Renal cortical epithelial cell (primary cell): ENCODE data around the gene CTXN1. TPM values are rescaled to one million over a fixed set of nuclear protein-coding genes. Genes with fewer than 3 reads are reported as not detected.

Source experiments
- DNase-seq: peaks from one replicate; pipeline ENCODE4 v3.0.0-alpha.2; 2011; ENCODE audit warnings: low read depth
- total RNA-seq: library from RNA; depleted of rRNA; stranded (reverse); fragments of >200 nt; gene quantifications from 2 replicates; pipeline ENCODE4 v1.2.3, GENCODE V29; 2014

The CTXN1 gene
- total RNA-seq, 1 donor from 2014 or later = 41.4 TPM

DNA sequence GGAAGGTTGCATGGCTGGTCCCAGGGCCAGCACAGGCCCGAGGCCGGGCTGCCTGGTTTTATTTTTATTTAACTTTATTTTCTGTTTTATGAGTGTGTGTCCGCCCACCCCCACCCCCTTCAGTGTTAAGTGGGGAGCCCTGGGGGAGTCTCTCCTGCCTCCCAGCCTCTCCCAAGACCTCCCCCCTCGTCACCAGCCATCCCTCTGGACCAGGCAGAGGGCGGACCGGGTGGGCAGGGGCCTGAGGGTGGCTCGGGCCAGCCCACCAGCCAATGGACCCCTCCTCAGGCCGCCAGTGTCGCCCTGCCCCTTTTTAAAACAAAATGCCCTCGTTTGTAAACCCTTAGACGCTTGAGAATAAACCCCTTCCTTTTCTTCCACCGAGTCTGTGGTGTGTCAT lies 11.8 kb downstream of the CTXN1 start:
- no peak for DNase-seq

DNA sequence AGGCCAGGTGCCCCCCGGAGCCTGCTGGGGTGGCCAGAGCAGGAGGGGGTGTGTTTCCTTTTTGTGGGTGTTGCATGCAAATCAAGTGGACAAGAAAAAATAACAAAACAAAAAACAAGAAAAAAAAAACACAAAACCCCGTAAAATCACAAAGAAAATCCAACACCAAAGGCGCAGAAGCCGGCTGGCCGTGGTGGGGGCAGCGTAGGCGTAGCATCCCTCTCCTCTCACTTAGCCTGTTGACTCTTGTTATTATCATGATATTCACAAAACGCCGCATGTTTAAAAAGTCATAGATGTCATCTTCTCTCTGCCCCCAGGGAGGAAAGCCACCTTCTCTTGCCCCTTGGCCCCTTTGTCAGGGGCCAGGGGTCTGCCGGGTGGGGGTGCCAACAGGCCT lies 12.3 kb downstream of the CTXN1 start:
- DNase-seq = no peak

DNA sequence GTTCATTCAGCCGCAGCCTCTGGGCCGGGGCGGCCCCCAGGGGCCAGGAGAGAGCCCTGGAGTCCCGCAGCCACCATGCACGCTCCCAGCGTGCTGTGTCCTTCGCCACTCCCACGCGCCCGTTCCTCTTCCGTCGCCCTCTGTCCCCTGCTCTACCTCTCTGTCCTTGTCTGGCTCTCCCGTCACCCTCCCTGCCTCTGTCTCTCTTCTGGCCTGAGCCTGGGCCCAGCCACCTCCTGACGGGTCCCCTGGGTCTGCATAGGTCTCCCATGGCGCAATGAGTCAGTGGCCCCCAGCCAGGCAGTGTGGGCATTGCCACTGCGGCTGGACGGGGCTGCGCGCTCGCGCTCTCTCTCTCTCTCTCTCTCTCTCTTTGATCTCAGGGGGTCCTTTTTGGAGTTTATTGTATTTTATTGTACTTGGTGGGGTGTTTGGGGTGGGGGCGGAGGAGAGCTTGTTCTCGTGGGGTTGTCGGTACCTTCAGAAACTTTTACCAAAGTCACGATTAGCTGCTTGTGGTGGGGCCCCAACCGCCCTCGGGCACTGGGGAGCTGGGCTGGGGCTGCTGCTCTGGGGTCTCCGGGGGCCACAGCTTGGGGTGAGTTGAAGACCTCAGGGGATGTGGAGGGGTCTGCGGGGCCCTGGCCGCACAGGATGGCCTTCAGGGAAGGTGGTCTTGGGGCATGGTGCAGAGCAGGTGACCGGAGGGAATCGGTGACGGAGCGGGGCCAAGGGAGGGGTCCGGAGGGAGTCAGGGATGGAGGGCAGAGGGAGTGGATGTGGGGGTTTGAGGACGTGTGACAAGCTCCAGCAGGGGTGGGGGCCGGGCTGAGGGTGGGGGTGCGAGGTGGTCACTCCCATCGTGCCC lies 13.0 kb downstream of the CTXN1 start:
- DNase-seq = no peak

DNA sequence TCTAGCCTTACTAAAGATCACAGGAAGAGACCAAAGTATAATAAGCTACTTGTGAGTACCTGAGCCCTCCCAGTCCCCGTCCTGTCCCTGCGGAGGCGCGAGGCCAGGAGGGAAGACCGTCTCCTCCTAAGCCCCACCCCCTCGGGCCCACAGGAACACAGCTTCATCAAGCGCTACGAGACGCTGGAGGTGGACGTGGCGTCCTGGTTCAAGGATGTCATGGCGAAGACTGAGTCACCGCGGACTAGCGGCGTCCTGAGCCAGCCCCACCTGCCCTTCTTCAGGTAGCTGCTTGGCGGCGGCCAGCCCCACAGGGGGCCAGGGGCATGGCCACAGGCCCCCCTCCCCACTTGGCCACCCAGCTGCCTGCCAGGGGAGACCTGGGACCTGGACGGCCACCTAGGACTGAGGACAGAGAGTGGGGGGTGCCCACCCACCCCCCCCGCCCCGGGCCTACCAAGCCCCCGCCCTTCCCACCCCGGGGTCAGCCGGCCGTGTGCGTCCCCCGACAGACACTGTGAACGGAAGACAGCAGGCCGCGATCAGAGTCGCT lies 13.7 kb downstream of the CTXN1 start:
- DNase-seq = no peak

DNA sequence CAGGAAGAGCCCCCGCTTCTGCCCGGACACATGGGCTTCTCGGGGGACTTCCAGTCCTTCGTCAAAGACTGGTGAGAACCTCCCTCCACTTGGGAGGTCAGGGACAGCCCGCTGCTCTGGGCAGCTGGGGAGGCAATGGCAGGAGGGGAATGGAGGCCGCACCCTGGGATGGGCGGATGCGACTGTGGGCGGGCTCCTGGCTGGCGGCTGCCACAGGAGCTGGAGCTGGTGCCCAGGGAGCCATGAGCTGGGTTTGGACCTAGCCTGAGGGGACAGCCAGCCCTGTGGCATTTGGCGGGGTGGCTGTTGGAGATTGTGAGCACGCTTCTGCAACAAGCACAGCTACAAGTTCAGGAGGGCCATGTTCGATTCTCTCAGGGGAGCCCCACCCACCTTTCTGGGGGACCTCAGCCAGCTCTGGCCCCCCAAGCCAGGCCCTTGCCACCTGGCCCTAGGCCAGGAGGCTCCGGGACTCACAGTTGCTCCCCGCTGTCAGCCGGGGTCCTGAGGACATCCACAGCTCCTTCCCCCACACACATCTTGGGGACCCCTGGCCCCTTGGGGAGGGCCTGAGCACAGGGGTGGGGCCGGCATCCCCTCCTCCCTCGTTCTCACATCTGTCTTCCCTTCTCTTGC lies 14.3 kb downstream of the CTXN1 start:
- DNase-seq = no peak

DNA sequence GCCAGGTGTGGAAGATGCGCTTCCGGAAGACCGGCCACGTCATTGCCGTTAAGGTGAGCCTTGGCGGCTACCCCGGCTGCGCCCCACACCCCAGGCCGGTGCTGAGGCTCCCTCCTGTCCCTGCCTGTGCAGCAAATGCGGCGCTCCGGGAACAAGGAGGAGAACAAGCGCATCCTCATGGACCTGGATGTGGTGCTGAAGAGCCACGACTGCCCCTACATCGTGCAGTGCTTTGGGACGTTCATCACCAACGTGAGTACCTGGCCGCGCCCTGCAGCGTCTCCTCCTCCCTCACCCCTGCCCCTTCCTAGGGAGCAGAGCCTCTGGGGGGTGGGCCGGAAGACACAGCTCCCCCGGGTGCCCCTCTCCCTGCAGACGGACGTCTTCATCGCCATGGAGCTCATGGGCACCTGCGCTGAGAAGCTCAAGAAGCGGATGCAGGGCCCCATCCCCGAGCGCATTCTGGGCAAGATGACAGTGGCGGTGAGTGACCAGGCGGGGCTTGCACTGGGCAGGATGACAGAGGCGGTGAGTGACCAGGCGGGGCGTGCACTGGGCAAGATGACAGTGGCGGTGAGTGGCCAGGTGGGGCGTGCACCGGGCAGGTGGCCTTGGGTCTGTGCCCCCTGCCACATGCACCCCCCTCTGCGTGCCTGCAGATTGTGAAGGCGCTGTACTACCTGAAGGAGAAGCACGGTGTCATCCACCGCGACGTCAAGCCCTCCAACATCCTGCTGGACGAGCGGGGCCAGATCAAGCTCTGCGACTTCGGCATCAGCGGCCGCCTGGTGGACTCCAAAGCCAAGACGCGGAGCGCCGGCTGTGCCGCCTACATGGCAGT lies 15.4 kb downstream of the CTXN1 start:
- no peak for DNase-seq

DNA sequence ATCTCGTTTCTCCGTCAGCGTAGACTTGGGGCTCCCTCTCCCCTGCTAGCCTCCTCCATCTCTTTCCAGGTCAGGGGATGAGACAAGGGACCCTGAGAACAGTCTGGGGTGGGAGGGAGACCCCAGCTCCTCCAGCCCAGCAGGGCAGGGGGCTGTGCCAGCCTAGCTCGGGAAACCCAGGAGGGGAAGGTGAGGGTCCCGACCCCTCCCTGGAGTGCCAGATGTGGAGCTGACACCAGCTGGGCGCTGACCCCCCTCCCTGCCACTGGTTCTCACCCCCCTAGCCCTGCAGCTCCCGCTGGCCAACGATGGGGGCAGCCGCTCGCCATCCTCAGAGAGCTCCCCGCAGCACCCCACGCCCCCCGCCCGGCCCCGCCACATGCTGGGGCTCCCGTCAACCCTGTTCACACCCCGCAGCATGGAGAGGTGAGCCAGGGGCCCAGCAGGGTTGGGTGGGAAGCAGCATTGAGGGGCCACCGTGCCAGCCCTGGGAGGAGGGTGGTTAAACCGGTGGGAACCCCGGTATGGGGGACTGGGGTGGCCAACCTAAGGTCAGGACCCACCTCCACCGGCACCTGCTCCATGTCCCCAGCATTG lies 16.4 kb downstream of the CTXN1 start:
- DNase-seq = no peak

DNA sequence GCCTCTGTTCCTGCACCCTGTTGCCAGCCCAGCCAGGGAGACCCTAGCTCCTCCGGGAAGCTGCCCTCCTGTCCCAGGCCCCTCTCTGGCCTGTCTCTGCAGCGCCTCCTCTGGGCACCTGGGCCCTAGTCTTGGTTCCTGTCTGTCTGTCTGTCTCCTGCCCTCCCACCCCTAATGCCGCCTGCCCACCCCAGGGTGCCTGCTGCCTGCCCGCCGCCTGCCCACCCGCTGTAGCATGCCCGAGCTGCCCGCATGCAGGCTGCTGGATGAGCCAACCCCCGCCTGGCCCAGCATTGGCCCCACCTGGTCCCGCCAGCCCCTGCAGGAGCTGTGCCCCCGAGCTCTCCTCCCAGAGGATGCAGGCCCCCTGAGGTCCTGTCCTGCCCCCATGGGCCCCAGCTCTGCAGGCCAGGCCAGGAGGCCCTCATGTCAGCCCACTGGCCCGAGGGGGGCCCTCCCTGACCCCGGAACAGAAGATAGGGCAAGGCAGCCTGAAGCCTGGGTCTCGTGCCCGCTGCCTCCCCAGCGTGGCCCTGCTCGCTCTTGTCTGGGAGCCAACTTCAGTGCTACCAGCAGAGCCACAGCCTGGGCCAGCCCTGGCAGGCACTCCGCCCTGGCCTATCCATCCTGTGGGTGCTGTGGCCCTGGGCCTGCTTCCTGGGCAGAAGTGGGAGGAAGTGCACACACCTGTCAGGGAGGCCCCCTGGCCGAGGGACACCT lies 17.0 kb downstream of the CTXN1 start:
- DNase-seq = no peak

DNA sequence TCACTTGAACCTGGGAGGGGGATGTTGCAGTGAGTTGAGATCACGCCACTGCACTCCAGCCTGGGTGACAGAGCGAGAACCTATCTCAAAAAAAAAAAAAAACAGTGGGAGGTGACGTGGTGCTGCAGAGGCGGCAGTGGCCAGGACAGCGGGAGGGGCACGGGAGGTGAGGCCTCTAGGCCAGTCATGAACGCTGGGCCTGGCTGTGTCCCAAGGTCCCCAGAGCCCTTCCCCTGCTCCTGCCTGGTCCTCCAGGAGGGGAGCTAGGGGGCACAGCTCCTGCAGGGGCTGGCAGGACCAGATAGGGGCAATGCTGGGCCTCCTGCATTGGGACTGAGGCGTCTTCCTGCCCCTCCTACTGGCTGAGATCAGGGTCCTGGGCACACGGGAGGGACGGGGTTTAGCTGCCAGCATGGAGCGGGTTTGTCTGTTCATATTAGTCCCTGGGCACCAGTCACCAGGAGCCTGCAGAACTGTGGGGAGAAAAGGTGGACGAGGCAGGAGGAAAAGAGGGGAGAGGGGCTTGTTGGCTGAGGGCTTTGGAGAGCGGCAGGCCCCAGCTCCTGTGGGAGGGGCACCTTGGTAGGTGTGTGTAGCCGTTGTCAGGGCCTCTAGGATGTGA lies 17.7 kb downstream of the CTXN1 start:
- DNase-seq = no peak

DNA sequence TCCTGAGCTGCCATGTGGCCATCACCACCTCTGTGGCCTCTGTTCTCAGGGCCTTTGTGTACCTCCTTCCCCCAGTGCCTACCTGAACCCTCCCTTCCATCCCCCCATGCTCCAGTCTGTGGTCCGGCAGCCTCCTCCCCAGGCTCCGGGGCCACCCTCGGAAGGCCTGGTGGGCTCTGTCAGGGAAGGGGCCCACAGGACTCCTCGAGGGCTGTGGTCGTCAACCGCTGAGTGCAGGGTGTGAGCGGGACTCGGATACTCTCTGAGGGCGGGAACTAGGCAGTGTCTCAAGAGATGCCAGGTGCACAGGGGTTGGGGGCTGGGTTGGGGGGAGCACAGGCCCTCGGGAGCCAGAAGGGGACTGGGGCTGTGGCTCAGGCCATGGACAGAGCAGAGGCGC lies 18.4 kb downstream of the CTXN1 start:
- no peak for DNase-seq

DNA sequence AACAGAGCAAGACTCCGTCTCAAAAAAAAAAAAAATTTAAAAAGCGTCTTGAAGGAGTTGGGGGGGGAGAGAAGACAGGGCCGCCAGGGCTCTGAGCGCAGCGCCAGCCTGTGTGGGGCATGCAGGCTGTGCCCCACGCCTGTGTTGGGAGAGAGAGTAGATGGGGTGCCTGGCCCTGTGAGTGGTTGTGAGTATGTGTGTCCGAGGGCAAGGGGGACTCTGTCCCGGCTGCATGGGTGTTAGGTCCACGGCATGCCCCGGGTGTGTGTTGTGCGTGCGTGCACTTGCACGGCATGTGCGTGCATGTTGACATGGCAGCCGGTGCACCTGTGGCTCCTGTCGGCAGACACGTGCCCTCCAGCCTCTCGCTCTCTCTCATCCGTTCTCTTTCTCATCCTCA lies 18.8 kb downstream of the CTXN1 start:
- no peak for DNase-seq

DNA sequence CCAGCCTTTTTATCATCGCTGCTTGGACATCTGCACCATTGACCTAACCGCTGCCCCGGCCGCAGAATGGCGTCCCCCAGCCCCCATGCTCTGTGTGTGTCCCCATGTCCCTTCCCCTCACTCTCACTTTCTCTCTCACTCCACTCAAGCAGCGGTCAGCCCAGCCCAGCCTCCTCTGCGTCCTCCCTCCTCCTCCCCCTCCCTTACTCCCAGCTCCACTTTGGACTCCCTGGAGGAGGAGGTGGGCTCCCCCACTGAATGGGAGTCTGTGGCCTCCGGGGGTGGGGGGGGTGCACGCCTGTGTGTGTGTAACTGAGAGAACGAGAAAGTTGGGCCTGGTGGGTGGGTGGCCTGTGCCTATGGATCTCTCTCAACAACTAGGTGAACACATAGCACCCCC lies 20.1 kb downstream of the CTXN1 start:
- DNase-seq = no peak

DNA sequence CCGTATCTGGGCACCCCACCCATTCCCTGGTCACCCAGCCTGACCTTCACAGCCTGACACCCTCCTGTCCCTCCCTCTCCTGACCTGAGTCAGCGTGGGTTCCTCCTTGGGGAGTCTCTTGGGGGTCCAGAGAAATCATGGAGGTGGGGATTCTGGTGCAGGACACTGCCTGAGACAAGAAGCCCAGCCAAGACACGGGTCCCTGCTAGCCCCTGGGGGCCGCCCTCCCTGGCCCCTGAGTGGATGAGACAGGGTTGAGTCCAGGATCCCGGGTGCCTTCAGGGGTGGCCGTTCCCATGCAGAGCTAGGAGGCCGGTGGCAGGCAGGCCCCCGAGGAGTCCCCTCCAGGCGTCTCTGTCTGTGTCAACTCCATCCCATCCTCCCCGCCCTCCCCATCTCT lies 20.7 kb downstream of the CTXN1 start:
- no peak for DNase-seq

DNA sequence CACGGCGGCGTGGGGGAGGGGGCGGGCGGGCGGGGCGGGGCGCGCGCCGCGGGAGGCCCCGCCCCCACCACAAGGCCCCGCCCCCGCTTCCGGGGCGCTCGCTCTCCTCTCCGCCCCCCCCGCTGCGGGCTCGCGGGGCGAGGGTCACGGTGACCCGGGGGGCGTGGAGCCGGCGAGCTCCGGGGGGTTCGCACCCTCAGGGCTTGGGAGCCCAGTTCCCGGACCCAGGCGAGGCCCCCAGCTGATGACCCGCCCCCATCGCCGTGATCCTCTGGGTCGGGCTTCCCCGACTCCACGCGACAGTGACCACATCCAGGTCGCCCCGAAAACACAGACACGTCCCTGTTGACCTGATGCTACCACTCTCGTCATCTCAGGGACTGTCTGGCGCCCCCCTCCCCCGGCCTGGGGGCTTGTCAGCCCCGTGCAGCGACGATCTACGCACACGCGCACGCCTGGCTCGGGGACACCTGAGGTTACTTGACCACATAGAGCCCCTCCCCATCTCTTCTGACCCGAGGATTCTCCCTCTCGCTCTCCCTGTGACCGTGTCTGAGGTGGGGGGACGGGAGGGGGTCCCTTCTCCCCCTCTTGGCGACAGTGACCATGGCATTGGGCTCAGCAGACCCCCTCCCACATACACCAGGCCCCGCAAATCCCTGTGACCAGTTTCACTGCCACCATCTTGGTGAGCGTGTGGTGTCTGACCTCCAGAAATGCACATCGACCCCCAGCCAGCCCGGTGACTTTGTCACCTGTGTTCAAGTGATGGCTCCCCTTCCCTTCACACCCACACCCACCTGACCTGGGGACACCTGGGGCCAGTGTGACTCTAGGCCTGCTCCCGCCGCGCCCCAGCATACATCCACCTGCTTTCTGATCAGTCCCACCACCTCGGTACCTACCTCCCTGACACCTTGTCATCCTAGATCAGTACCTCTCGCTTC lies 21.6 kb downstream of the CTXN1 start:
- no peak for DNase-seq

DNA sequence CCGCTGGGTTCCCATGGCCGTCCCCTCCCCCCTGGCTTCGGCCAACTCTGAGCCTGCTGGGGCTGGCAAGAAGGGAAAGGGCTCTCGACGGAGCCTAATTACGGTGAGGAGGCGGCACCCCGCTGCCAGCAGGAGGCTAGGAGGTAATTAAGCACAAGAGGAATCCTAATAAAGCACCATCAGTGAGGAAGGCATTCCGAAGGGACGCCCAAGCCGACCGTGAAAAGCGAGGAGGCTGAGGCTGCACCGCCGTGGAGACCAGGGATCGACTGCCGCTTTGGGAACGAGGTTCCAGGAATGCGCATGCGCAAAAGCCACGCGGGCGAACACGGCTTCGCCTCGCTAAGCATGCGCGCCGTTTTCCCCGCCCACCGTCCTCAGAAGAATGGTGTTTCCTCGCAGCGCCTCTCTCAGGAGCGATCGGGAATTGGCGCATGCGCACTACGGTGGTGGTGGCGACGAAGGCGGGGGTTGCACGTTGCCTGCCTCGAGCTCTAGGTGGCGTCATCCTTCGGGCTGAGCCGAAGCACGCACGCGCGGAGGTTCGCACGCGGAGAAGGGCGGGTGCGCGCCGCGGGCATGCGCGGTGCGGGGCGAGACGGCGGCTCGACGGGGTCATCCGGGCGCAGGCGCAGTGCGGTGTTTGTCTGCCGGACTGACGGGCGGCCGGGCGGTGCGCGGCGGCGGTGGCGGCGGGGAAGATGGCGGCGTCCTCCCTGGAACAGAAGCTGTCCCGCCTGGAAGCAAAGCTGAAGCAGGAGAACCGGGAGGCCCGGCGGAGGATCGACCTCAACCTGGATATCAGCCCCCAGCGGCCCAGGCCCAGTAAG lies 22.5 kb downstream of the CTXN1 start, which contains the start of gene MAP2K7:
MAP2K7 (plus strand) TSS at position 634 of the 830 bp plus-strand sequence; CDS start at position 702, 68 bp downstream.
- DNase-seq = peak; percentile 94

DNA sequence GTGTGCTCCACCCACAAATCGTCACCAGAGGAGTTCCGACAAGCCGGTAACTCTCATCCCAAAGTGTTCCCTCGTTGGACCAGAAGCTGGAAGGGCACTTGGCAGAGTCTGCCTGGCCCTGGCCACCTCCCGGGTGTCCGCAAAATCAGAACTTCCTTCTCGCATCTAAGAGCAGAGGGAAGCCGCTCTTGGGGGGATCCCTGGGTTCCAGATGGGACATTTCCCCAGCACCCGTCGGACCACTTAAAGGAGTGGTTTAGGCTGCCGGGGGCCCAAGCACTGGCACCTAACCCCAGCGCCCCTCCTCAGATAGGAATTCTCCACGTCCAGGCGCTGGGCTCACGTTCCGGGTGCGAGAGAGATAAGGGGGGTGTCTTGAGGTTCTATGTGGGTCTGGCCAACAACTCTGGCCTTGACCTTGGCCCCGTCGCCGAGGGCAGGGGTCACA lies 23.1 kb downstream of the CTXN1 start:
- DNase-seq = no peak

DNA sequence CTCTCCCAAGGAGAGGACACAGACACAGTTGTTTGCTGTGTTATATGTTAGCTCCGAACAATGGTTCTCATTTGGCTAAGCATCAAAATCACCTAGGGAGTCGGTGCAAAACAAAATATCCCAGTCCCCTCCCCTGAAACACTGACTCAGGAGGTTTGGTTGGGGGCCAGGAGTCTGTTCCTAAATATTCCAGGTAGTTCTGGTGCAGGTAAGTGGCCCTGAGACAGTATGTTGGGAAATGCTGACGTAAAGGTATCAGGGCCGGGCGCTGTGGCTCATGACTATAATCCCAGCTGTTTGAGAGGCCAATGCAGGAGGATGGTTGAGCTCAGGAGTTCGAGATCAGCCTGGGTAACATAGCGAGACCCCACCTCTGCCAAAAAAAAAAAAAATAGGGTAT lies 24.6 kb downstream of the CTXN1 start:
- DNase-seq = no peak

DNA sequence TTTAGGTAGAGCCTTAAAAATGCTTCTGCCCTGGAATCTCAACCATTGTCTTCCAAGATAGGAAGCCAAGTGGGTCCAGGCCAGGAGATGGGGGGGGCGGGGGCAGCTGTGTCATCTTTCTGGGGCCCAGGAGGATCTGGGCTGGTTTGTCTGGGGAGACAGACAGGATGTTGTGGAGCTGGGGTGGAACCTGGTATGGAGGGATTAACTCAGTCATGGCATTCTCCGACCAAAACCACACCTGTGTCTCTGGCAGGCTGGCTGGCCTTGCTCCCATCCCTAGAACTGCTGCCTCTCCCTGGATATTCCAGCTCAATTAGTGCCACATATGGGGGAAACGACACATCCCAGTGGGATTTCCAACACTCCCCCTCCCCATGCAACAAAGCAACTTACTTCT lies 25.0 kb downstream of the CTXN1 start:
- no peak for DNase-seq
